ENCODE measurements around the gene MESP2. TPM values are rescaled to one million over a fixed set of nuclear protein-coding genes. Genes with fewer than 3 reads are reported as not detected.

Gene MESP2
- total RNA-seq, 1 experiment from 2014 or later: 0.28 TPM

DNA sequence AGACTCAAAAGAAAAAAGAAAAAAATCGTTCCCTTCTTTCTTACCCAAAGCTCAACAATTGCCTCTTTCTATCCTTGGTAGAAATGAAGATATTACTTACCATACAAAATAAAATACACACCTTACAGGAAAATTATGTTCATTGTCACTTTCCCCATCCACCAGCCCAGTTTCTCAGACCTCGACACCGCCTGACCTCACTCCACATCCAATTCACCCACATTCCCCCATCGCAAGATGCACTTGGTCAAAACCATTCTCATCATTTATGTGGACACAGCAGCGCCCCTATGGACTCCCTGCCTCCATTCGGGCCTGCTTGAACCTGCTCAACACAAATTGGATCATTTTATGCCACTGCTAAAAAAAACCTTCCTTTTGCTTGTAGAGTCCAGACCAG lies 31.6 kb downstream of the MESP2 start:
- Histone ChIP-seq H2BK5ac (ENCODE audit: insufficient read length, low read length) (no peak overlapping the region), H3K23me2 (ENCODE audit: insufficient read length, low read depth, low read length, poor library complexity, severe bottlenecking) (no peaks in the 10 kb centered on the region), H2BK15ac (ENCODE audit: low read depth, low read length) (no peak overlapping the region), H2BK12ac (ENCODE audit: insufficient read length, low read depth, low read length) (no peak overlapping the region), H4K20me1 (ENCODE audit: control insufficient read depth, insufficient read depth, insufficient read length) (no peaks in the 10 kb centered on the region), H3K9ac (ENCODE audit: extremely low read depth, insufficient read length, low read length) (no peak overlapping the region), H3K79me1 (ENCODE audit: insufficient read depth, low read depth, low read length, poor library complexity, severe bottlenecking) (no peaks in the 10 kb centered on the region), H2AK5ac (ENCODE audit: insufficient read length, low read length) (no peak overlapping the region), H2BK20ac (ENCODE audit: low read depth, low read length, poor library complexity, severe bottlenecking) (no peak overlapping the region), H3K14ac (ENCODE audit: insufficient read depth, low read length) (no peak overlapping the region), H3T11ph (ENCODE audit: low read length) (no peak overlapping the region), H3K4me2 (ENCODE audit: insufficient read depth, insufficient read length, low read length) (no peak overlapping the region), H4K91ac (ENCODE audit: insufficient read length, low read depth, low read length) (no peak overlapping the region), H3K79me2 (ENCODE audit: insufficient read depth, low read length) (no peaks in the 10 kb centered on the region), H2AFZ (ENCODE audit: low read length) (no peak overlapping the region), H4K5ac (ENCODE audit: insufficient read length, low read depth, low read length) (no peak overlapping the region), H3K23ac (ENCODE audit: insufficient read length, low read depth, low read length) (no peak overlapping the region), H3K4me1 (ENCODE audit: insufficient read depth, low read length) (no peaks in the 10 kb centered on the region), H3K4ac (ENCODE audit: low read depth, low read length) (no peak overlapping the region), H3K9me3 (ENCODE audit: control insufficient read depth, low read depth, low read length) (no peaks in the 10 kb centered on the region), H3K27me3 (ENCODE audit: insufficient read depth, low read length) (no peaks in the 10 kb centered on the region), H3K56ac (ENCODE audit: insufficient read length, low read depth, low read length) (no peak overlapping the region), H2BK120ac (ENCODE audit: low read depth, low read length, poor library complexity, severe bottlenecking) (no peak overlapping the region), H4K8ac (replicated peaks; ENCODE audit: insufficient read length, low read depth, low read length) (no peak overlapping the region), H3K18ac (ENCODE audit: insufficient read length, low read depth, low read length) (no peak overlapping the region), H3K27ac (ENCODE audit: insufficient read length, low read depth, low read length) (no peak overlapping the region)
- Mint-ChIP-seq H3K4me1 (peaks cover 8 to 25% of the 10 kb centered on the region in 2 experiments; a peak in 3 of 4 replicates), H3K27me3 (ENCODE audit: low read depth) (peaks cover 3% of the 10 kb centered on the region), H3K36me3 (ENCODE audit: insufficient read depth in 1 of 3, low read depth in 3 of 3) (no peaks in the 10 kb centered on the region), H3K4me3 (no peak overlapping the region), H3K27ac (no peak overlapping the region), H3K9me3 (no peaks in the 10 kb centered on the region)
- TF ChIP-seq, protein P1, sequence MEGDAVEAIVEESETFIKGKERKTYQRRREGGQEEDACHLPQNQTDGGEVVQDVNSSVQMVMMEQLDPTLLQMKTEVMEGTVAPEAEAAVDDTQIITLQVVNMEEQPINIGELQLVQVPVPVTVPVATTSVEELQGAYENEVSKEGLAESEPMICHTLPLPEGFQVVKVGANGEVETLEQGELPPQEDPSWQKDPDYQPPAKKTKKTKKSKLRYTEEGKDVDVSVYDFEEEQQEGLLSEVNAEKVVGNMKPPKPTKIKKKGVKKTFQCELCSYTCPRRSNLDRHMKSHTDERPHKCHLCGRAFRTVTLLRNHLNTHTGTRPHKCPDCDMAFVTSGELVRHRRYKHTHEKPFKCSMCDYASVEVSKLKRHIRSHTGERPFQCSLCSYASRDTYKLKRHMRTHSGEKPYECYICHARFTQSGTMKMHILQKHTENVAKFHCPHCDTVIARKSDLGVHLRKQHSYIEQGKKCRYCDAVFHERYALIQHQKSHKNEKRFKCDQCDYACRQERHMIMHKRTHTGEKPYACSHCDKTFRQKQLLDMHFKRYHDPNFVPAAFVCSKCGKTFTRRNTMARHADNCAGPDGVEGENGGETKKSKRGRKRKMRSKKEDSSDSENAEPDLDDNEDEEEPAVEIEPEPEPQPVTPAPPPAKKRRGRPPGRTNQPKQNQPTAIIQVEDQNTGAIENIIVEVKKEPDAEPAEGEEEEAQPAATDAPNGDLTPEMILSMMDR (conservative IDR thresholded peaks at IDR 0.05): no peak
- DNase-seq: no peak
- 100% methylated on average over 1 of the region's 6 CpGs for WGBS (ENCODE audit: extremely low coverage, insufficient read length, low lambda C conversion rate)
